Measurements from ENCODE around the gene GALNT1.

Gene GALNT1

DNA sequence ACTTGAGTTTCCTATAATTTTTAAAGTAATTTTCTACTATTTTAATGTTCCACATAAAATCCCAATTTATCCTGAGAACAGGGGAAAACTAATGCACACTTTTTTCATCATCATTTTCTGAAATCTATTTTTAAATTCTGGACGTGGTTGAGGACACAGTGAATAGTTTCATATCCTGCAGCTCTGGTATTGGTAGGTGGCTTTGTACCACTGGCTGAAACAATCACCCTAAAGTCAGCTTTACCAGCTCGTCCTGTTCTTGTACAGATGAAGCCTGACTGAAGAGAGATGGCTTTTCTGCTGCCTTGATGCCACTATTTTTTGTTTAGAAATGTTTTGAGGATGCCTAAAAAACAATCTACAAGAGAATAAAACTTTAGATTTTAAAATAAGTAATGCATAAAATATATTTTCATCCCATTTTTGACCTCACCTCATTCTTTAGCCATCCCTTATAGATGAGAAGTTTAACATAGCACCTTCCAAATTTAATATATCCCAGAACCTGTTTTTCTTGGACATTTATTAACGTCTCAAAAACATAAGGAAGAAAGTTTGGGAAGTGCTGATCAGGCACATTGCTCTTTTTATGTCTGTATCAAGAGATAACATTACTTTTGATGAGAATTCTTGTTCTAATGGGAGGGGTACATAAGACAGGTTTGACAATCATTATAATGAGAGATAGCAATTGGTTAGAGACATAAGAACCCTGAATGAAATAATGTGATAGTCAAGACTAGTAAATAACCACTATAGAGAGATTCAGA lies 80.9 kb downstream of the GALNT1 start:
- DNase-seq (ENCODE audit: low read depth in 1 of 2, low spot score in 1 of 2), result no peak

DNA sequence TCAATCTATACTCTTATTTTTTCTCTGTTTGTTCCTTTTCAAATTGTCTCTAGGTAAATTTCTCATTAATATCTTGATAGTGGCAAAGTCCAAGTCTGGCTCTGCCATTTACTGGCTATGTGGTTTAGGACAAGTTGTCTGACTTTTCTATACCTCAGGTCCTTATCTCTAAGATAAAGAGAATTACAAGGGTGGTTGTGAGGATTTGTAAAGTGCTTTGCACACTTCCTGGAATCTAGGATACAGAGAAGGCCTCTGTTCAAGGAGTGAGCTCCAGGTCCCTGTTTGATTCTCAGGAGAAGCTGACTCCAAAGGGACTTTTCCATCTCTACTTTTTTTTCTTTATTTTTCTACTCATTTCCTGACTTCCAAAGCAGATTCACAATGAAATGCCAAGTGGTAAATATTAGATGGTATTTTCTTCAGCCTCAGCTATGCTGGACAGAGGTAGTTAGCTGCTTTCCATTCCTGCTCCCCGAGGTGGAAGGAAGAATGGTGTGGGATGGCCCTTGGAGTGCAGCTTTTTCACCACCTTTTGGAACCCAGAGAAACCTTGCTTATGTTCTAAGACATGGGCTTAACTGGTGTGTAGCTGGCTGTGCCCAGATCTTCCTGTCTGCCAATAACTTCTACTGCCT lies 90.5 kb downstream of the GALNT1 start:
- no peak for DNase-seq (ENCODE audit: low read depth in 1 of 2, low spot score in 1 of 2)

DNA sequence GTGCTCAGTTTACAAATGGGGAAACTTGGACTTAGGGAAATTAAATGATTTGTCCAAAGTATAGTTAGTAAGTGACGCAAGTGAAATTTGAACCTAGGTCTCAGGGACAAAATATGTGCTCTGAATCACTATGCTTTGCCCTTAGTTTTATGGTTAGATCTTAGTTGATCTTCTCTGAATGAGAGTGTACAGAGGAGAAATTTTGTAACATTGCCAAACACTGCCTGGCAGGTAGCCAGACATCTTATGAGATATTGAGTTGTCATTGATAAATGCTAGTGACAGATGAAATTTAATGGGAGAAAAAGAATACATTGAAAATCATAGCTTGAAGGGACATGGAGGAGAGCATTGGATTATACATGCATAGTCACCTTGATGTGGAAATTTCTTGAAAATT lies 91.4 kb downstream of the GALNT1 start:
- DNase-seq (ENCODE audit: low read depth in 1 of 2, low spot score in 1 of 2), result no peak

DNA sequence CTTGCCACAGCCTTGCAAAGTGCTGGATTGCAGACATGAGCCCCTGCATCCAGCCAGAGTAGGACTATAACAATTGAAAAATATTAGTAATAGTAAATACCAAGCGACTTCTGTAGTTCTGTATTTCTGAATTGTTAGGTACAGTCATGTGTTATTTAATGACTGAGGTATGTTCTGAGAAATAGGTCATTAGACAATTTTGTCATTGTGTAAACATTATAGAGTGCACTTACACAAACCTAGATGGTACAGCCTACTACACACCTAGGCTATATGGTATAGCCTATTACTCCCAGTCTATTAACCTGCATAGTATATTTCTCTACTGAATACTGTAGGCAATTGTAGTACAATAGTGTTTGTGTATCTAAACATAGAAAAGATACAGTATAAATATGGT lies 92.1 kb downstream of the GALNT1 start:
- DNase-seq (ENCODE audit: low read depth in 1 of 2, low spot score in 1 of 2), result no peak

DNA sequence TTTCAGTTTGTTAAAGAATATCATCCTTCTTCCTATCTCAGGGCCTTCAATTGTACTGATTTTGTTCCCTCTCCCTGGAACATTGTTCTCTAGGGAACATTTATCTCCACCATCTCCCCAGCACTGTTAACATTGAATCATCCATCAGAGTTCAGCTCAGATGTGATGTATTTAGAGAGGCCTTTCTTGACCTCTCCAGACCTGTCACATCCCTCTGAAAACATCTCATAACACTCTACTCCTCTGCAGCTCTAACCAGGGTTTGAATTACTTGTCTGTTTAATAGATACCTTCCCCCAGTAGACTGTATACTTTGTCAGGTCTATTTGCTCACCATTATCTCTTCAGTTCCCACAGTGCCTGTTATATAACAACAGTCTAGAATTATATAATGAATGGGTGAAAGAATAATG lies 98.6 kb downstream of the GALNT1 start:
- no peak for DNase-seq (ENCODE audit: low read depth in 1 of 2, low spot score in 1 of 2)

DNA sequence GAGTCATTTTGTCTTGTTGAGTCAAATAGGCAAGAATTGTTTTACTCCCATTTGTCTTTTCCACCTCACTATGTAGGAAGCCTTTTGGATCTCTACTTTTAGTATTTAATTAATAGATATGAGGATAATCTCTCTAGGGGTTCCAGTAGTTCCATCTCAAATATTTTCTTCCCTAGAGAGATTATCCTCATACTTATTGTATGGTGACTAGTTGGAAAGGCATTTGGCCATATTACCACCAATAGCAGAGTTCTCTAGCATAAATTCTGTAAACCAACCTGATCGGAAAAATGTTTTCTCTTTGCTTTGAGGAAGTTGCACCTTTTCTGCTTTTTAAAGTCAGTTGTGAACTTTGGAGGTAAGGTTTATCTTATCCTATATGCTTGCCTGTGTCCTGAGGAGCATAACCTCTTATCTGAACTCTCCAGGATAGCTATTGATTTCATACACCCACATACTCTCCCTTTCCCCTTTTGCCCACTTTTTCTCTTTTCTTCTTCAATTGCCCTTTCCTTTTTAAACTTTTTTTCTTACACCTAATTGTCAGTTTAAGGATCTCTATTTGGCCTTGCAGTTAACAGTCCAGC lies 100.8 kb downstream of the GALNT1 start:
- no peak for DNase-seq (ENCODE audit: low read depth in 1 of 2, low spot score in 1 of 2)

DNA sequence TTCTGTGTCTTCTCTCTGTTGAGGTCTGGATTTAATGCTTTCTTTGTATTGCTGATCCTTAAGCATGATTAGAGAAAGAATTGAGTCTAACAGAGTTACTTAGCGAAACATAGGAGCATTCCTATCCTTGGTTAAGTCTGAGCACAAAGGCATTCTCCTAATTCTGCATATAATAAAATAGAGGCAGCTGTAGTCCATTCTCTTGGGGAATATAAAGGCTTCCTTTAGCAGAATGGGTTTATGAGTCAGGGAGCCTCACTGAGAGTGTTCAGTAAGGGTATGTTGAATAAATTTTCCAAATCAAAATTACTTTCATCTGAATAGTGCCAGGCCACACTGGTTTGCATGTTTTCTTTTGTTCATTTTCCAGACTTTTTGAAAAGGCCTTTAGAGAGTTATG lies 101.5 kb downstream of the GALNT1 start:
- DNase-seq (ENCODE audit: low read depth in 1 of 2, low spot score in 1 of 2), result no peak

DNA sequence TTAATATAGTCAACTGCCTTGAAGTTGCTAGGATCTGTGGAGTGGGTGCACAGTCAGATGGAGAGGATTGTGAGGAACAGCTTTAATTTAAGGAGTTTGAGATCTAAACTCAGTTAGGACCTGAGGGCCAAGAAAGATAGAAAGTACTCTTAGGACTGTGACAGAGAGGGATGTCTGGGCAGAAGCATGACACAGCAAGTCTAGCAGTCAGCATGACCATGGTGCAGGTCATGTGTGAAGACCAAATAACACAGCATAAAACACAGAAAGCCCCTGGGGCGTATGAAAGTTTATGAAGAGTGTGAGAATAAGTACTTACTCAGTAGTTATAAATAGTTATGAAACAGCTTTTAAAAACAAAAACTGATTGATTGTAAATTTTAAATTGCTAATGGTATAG lies 107.2 kb downstream of the GALNT1 start:
- no peak for DNase-seq (ENCODE audit: low read depth in 1 of 2, low spot score in 1 of 2)

DNA sequence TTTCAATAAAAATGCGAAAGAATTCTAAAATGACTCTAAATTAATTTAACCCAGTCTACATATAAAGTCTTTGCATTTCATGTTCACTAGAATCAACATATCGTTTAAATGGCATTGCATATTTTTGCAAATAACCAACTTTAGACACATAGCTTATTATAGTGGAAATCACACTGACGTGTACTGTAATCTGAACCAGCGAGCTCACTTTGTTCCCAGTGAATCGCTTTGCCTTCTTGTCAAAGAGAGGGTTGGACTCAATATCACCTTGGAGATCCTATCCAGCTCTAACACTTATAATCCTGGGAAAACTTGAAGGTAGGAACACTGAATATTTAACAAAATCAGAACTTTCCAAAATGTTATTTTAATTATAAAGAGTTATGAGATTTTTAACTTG lies 108.2 kb downstream of the GALNT1 start:
- no peak for DNase-seq (ENCODE audit: low read depth in 1 of 2, low spot score in 1 of 2)

DNA sequence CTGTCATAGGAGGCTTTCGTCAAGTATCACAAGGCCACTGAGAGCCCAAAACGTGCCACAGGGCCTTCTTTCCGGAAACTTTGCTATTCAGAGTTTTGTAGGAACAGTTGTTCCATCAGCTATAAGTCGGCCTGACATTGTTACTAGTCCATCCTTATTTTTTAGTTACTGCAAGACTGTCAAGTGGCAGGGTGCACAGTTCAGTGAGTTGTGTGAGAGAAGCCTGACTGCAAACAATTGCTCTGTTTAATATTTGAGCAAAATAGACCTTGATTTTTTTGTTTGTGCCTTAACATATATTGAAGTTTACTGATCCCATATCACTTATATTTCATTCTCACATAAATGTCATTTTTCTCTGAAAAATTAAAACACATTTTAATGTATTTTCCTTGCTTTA lies 110.1 kb downstream of the GALNT1 start:
- no peak for DNase-seq (ENCODE audit: low read depth in 1 of 2, low spot score in 1 of 2)

DNA sequence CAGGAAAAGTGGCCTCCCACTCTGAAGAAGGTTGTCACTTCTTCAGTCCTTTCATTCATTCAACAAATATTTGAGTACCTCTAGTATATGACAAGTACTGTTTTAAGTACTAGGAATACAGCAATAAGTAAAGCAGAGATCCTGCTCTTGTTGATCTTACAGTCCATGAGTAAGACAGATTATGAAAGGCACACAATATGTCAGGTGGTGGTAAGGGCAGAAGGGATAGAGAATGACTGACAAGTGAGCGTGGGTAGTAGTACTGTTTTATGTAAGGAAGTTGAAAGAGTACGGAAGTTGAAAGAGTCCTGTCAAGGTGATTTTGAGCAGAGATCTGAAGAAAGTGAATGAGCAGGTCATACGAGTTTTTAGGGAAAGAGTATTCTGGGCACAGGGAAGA lies 111.3 kb downstream of the GALNT1 start:
- DNase-seq (ENCODE audit: low read depth in 1 of 2, low spot score in 1 of 2), result no peak

DNA sequence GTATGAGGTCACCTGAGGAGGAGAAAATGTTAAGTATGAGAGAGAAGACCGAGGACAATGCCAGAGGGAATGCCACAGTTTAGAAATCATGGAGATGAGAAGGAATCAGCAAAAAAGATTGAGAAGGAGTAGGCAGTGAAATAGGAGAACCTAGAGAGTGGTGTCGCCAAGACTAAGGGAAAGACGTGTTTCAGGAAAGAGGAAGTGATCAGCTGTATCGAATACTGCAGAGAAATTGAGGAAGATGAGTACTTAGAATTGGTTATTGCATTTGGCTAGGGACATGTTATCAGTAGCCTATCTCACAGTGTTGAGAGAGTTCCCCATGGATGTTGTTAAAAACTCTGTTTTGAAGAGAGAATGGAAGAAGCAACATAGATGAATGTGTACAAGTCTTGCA lies 112.3 kb downstream of the GALNT1 start:
- DNase-seq (ENCODE audit: low read depth in 1 of 2, low spot score in 1 of 2), result no peak

DNA sequence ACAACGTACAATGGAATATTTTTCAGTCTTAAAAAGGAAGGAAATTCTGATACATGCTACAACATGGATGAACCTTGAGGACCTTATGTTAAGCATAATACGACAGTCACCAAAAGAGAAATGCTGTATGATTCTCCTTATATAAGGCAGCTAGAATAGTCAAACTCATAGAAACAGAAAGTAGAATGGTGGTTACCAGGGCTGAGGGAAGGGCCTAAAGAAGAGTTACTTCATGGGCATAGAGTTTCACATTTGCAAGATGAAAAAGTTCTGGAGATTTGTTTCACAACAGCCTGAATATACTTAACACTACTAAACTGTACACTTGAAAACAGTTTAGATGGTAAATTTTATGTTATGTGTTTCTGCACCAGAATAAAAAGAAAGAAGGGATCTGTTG lies 113.3 kb downstream of the GALNT1 start:
- DNase-seq (ENCODE audit: low read depth in 1 of 2, low spot score in 1 of 2), result no peak

DNA sequence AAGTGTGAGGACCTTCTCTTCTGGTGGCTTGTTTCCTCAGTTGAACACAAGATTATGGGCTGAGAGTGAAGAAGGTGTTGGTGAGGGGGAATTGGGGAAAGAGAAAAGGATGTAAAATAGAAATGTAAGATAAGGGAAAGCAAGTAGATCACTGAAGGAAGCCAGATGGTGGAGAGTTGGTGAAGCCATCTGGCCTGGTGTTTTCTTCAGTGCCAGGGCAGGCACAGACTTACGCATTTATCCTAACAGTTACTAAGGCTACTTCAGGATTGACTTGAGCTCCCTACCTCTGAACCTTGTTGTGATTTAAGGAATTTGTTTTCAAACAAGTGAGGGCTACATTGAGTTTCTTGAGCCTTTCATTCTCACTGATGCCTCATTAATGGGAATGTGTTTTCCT lies 113.8 kb downstream of the GALNT1 start:
- no peak for DNase-seq (ENCODE audit: low read depth in 1 of 2, low spot score in 1 of 2)

DNA sequence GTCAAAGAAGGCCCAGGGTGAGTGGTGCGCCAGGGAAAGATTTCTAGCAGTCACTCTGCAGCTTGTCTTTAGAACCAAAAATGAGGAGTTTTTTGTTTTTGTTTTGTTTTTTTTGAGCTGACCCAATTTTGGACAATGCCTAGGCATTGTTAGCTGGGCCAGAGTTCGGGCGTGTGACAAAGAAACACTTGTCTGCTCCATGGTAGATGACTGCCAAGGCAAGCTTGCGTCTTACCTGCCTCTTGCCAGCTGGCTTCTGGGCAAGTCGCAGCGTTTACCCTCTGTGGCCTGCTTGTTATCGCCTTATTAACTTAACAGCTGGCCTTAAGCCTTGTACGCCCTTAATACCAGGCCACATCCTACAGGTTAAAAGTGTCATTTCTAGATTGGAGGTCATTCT lies 114.3 kb downstream of the GALNT1 start:
- DNase-seq (ENCODE audit: low read depth in 1 of 2, low spot score in 1 of 2), result no peak

DNA sequence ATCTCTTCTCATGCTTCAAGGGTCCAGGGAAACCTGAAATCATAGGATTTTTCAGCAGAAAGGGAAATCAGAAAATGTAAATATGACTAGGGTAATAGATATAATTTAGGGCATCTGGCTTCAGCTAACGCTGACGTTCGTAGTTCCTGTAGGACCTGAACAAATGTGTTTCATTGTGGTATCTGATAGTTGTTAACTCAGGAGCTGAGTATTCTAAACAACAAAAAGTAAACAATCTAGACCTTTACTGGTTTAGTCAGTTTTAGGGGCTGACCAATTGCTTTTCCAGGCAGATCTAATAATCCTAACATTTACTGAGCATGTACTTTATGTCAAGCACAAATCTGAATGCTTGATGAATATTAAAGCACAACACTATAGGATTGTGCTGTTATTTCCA lies 114.8 kb downstream of the GALNT1 start:
- DNase-seq (ENCODE audit: low read depth in 1 of 2, low spot score in 1 of 2), result no peak

DNA sequence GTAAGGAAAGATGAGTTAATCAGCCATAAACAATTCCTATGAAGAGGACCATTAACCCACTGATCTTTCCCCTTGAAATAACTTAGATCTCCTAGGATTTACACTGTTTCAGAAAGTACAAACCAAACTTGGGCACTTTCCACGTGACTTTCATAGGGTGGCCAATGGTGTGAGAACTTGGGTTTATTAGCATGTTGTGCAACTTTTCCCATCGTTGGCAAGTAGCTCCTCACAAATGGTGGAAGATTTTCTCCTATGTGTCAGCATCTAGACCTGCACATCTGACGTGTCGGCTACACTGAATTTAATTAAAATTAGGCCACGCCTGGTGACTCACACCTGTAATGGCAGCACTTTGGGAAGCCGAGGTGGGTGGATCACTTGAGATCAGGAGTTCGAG lies 116.3 kb downstream of the GALNT1 start:
- DNase-seq (ENCODE audit: low read depth in 1 of 2, low spot score in 1 of 2), result no peak

DNA sequence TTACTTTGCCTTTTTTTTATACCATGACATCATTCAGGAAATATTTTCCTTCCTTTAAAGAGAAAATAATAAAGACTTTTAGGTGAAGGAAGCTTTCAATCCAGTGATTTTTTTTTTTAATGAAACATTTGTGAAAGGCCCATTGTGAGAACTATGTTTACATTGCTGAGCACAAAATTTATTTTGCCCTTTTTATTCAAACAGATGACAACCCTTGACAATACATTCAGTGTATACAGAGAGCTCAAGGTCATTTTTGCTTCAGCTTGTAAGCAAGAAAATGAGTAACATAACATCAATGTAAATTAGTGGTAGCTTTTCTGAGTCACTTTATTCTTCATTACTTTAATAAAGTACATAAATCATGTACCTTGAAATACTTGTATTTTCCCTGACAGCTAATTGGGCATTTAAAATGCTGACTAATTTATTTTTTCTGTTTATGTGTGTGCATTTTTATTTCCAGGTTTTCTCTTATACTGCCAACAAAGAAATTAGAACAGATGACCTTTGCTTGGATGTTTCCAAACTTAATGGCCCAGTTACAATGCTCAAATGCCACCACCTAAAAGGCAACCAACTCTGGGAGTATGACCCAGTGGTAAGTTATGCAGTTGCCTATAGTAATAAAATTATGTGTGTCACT lies 121.6 kb downstream of the GALNT1 start:
- DNase-seq (ENCODE audit: low read depth in 1 of 2, low spot score in 1 of 2), result no peak

DNA sequence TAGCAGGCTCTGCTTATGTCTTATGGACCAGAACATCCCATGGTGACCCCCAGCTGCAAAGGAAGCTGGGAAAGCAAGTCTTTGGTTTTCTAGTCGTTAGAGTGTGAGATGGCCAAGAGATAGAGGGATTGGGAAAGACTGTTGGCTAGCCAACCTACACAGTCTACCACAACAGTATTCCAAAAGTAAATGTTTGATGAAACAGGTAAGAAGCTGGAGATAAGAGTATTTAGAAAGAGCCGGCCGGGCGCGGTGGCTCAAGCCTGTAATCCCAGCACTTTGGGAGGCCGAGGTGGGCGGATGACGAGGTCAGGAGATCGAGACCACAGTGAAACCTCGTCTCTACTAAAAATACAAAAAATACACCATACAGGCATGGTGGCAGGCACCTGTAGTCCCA lies 124.4 kb downstream of the GALNT1 start:
- no peak for DNase-seq (ENCODE audit: low read depth in 1 of 2, low spot score in 1 of 2)

DNA sequence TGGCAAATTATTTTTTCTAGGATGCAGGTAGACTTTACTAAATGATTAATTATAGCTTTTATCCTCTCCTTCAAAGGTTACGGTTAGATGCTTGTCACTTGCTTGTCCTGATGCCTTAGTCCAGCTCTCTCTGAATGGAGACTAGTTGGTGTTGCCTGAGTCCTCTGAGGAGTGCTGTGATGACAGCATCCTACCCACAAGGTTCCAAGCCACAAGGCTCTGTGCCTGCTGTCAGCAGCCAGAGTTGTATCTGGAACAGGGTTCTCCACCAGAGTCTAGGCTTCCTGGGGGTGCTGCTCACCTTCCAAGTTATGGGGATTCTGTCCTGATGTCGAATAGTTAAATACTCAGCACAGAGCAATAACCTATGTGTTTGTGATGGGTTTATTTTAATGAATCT lies 125.7 kb downstream of the GALNT1 start:
- no peak for DNase-seq (ENCODE audit: low read depth in 1 of 2, low spot score in 1 of 2)

DNA sequence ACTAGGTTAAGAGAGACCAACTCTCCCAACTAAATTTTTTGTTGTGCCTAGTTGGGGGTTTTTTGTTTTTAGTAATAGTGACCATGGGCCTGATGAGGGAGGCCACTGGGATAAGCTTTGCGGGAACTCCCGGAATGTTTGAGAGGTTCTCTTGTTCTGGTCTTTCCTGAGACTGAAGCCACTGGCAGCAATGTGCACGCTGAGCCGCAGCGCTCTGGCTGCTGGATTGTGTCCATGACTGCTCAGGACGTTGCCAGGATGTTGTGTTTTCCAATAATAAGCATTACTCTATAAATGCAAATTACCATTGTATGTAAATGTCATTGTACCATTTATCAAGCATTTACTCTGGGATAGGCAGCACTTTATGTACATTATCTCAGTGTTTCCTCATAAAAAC lies 126.1 kb downstream of the GALNT1 start:
- DNase-seq (ENCODE audit: low read depth in 1 of 2, low spot score in 1 of 2), result no peak

DNA sequence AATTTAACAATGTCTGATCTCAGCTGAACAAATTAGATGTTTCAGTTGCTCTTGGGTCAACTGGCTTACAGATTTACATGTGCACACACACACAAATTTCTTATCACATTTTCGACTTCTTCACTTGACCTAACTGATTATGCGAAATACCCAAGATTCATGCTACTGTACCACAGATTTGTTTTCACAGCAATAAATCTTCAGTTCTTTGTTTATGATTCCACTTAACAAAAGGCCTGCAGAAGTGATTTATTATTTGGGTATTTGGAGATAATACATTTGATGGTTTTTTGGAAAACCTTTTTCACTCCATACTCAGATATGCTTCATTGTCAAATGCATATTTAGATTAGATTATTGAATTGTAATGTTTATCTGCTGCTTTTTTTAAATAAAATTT lies 129.0 kb downstream of the GALNT1 start:
- DNase-seq (ENCODE audit: low read depth in 1 of 2, low spot score in 1 of 2), result no peak

All from activated CD4-positive, alpha-beta T cell treated with anti-CD3 and anti-CD28 coated beads, Interleukin-2, amount 50 U/mL, for 24 hours (primary cell).